Stimulated activated CD4-positive, alpha-beta T cell treated with anti-CD3 and anti-CD28 coated beads, Interleukin-1b, Interleukin-23, amount 100 ng/mL, for 1 hour (primary cell): ENCODE measurements around the gene ASCL3.
"Not testable (repeated sequence)": the region's sequence is repeated elsewhere in the genome, so short reads cannot be mapped to it uniquely, and the experiment has no call there.

ENCODE experiments used
- DNase-seq, 2 donors: peaks; one replicate each; pipeline ENCODE4 v3.0.0-alpha.2; 2020; ENCODE audit warnings: low read depth in 2 of 2

The ASCL3 gene

GRCh38 chr11:8910649-8911026 lies 32.2 kb downstream of the ASCL3 start:
- DNase-seq, result no peak

DNA sequence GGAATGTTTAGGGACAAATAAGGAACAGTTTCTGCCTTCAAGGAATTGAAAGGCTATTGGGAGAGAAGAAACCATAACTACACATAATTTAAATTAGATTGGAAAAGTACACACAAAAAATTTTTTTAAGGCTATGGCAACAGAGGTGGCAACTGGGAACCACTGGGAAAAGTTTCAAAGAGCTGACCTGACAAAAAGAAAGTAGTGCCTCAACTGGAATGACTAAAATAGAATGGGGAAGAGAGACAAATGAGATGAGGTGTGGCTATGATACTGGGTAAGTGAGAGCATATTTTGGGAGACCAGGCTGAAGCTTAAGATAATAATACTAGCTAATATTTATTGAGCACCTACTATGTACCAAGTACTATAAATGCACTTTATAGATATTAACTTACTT lies 34.7 kb downstream of the ASCL3 start:
- no peak for DNase-seq

- DNase-seq, result no peak
Measured at GRCh38 chr11:8907116-8907515, 35.7 kb downstream of the ASCL3 start.

DNA sequence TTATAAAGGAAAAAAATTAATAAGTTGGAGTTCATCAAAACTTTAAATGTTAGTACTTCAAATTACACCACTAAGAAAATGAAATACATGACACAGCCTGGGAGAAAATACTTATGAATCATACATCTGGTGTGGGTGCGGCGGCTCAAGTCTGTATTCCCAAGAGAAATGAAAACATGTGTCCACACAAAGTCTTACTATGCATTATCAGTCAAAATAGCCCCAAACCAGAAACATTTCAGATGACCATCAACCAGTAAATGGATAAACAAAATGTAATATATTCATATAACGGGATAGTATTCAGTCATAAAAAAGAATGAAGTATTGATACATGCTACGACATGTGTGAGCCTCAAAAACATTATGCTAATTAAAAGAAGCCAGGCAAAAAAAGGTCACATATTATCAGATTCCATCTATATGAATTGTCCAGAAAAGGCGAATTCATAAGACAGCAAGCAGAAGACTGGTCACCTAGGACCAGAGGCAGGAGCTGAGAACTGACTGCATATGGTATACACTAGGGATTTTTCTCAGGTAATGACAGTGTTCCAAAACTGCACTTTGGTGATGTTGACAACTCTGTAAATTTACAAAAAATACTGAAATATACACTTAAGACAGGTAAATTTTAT lies 37.2 kb downstream of the ASCL3 start:
- DNase-seq, result no peak

GRCh38 chr11:8899119-8899753 lies 43.6 kb downstream of the ASCL3 start:
- no peak for DNase-seq

GRCh38 chr11:8891185-8891584 lies 51.6 kb downstream of the ASCL3 start:
- DNase-seq, result not testable (repeated sequence)
